IMR-90 (cell line): Measurements from ENCODE around the gene MFGE8. TPM values are rescaled to one million over a fixed set of nuclear protein-coding genes. Genes with fewer than 3 reads are reported as not detected.

ENCODE experiments used
- ATAC-seq: fragments of 200-7000 bp; cut with Tn5 transposase; 2 replicates; pipeline ENCODE4 v1.9.1; 2020; ENCODE audit warnings: low read depth, mild to moderate bottlenecking, moderate library complexity
- BruUV-seq: library from RNA; stranded (reverse); fragments of 400-500 nt; replicated peaks from 2 replicates; lab custom pipeline; 2021; lab: Mats Ljungman, UMichigan
- CTCF ChIA-PET: fragments of 300-600 bp; formaldehyde crosslinking; extraction: SDS; loops from one replicate; lab custom pipeline; 2021; ENCODE audit warnings: antibody characterized with exemption; lab: Yijun Ruan, JAX
- POLR2A ChIA-PET: fragments of 300-600 bp; sonication (Branson Sonifier 250); formaldehyde crosslinking; loops from one replicate; lab custom pipeline; 2022; ENCODE audit warnings: antibody characterized with exemption; ENCODE audit not compliant: unreplicated experiment; lab: Charles Lee
- DNase-seq: peaks from one replicate; pipeline ENCODE4 v3.0.0; 2013
- H2AFZ ChIP-seq: replicated peaks from 2 replicates; pipeline ENCODE3; 2013; ENCODE audit warnings: low read length, mild to moderate bottlenecking; ENCODE audit not compliant: poor library complexity
- H2AK5ac ChIP-seq: 2 replicates; pipeline ENCODE4 v1.6.1; 2013; ENCODE audit warnings: low read depth, low read length, inconsistent platforms
- H2AK9ac ChIP-seq: replicated peaks from 2 replicates; pipeline ENCODE3; 2013; ENCODE audit warnings: mild to moderate bottlenecking, low read depth, low read length, moderate library complexity; ENCODE audit not compliant: poor library complexity
- H2BK120ac ChIP-seq: 2 replicates; pipeline ENCODE4 v1.6.1; 2013; ENCODE audit warnings: low read depth, low read length, inconsistent platforms
- H2BK15ac ChIP-seq: 3 replicates; pipeline ENCODE4 v1.6.1; 2013; ENCODE audit warnings: low read depth, low read length, inconsistent platforms
- H2BK20ac ChIP-seq: 2 replicates; pipeline ENCODE4 v1.6.1; 2013; ENCODE audit warnings: low read depth, mild to moderate bottlenecking, inconsistent platforms, low read length, moderate library complexity
- H2BK5ac ChIP-seq: 2 replicates; pipeline ENCODE4 v1.6.1; 2013; ENCODE audit warnings: mild to moderate bottlenecking, low read depth, low read length, inconsistent platforms; ENCODE audit not compliant: poor library complexity, severe bottlenecking
- H3K14ac ChIP-seq: replicated peaks from 2 replicates; pipeline ENCODE4 v1.6.1; 2013; ENCODE audit warnings: low read depth, low read length, inconsistent platforms
- H3K18ac ChIP-seq: 2 replicates; pipeline ENCODE4 v1.6.1; 2013; ENCODE audit warnings: low read depth, low read length, control low read depth
- H3K23ac ChIP-seq: 2 replicates; pipeline ENCODE4 v1.6.1; 2013; ENCODE audit warnings: low read depth, low read length, inconsistent platforms
- H3K27ac ChIP-seq: 2 replicates; pipeline ENCODE4 v1.5.1; 2013; ENCODE audit warnings: mild to moderate bottlenecking, control low read depth, low read length; ENCODE audit not compliant: insufficient read depth
- H3K27me3 ChIP-seq: 2 replicates; pipeline ENCODE4 v1.6.1; 2013; ENCODE audit warnings: low read length; ENCODE audit not compliant: control insufficient read depth, insufficient read depth
- H3K36me3 ChIP-seq: 2 replicates; pipeline ENCODE4 v1.6.1; 2013; ENCODE audit warnings: low read length, mixed read lengths; ENCODE audit not compliant: control insufficient read depth, insufficient read depth
- H3K4ac ChIP-seq: 2 replicates; pipeline ENCODE4 v1.6.1; 2013; ENCODE audit warnings: low read depth, low read length, inconsistent platforms
- H3K4me1 ChIP-seq: 2 replicates; pipeline ENCODE4 v1.6.1; 2013; ENCODE audit warnings: low read length, mixed read lengths; ENCODE audit not compliant: control insufficient read depth, insufficient read depth
- H3K4me2 ChIP-seq: 2 replicates; pipeline ENCODE4 v1.6.1; 2013; ENCODE audit warnings: low read depth, mild to moderate bottlenecking, control low read depth, low read length, moderate library complexity
- H3K4me3 ChIP-seq: 2 replicates; pipeline ENCODE4 v1.5.1; 2013; ENCODE audit warnings: low read depth, mild to moderate bottlenecking, control low read depth, low read length, moderate library complexity; ENCODE audit not compliant: insufficient read depth
- H3K56ac ChIP-seq: 2 replicates; pipeline ENCODE4 v1.6.1; 2013; ENCODE audit warnings: low read length, inconsistent platforms; ENCODE audit not compliant: insufficient read depth; ENCODE audit errors: extremely low read depth
- H3K79me1 ChIP-seq, 2 experiments: 2 replicates each; pipeline ENCODE4 v1.6.1; 2013; ENCODE audit warnings: low read length in 2 of 2, inconsistent platforms in 1 of 2, low read depth in 1 of 2
- H3K9ac ChIP-seq: 2 replicates; pipeline ENCODE4 v1.6.1; 2013; ENCODE audit warnings: low read depth, low read length, control low read depth
- H3K9me1 ChIP-seq: 2 replicates; pipeline ENCODE4 v1.6.1; 2013; ENCODE audit warnings: low read length, inconsistent platforms; ENCODE audit not compliant: insufficient read depth
- H3K9me3 ChIP-seq: 2 replicates; pipeline ENCODE4 v1.6.1; 2013; ENCODE audit warnings: low read length; ENCODE audit not compliant: control insufficient read depth, insufficient read depth
- H4K20me1 ChIP-seq: 2 replicates; pipeline ENCODE4 v1.6.1; 2013; ENCODE audit warnings: low read length, inconsistent platforms; ENCODE audit not compliant: insufficient read depth
- H4K5ac ChIP-seq: 2 replicates; pipeline ENCODE4 v1.6.1; 2013; ENCODE audit warnings: mild to moderate bottlenecking, low read depth, low read length, control low read depth
- H4K8ac ChIP-seq, 2 experiments: 2 replicates each; pipeline ENCODE4 v1.6.1; 2013; ENCODE audit warnings: low read depth in 2 of 2, low read length in 2 of 2, control low read depth in 1 of 2, inconsistent platforms in 1 of 2
- H4K91ac ChIP-seq: 2 replicates; pipeline ENCODE4 v1.6.1; 2013; ENCODE audit warnings: low read depth, low read length, inconsistent platforms; ENCODE audit not compliant: insufficient read depth
- CHD1 ChIP-seq: IDR thresholded peaks from 2 replicates; pipeline ENCODE4 v1.6.1; 2012; ENCODE audit warnings: low read depth, low read length, improper control_type of control experiment
- CTCF ChIP-seq: conservative IDR thresholded peaks from 2 replicates; pipeline ENCODE4 v1.5.1; 2012; ENCODE audit warnings: mild to moderate bottlenecking, low read depth, low read length, improper control_type of control experiment
- ELK1 ChIP-seq: fragments of 150-350 bp; IDR thresholded peaks from 2 replicates; pipeline ENCODE4 v1.6.1; 2016; ENCODE audit warnings: low read depth, mild to moderate bottlenecking, low read length, moderate library complexity, borderline replicate concordance
- FOS ChIP-seq: fragments of 150-350 bp; IDR thresholded peaks from 2 replicates; pipeline ENCODE4 v1.6.1; 2016; ENCODE audit warnings: low read depth, low read length
- MAFK ChIP-seq: IDR thresholded peaks from 2 replicates; pipeline ENCODE4 v1.6.1; 2012; ENCODE audit warnings: low read depth, low read length, improper control_type of control experiment
- MXI1 ChIP-seq: IDR thresholded peaks from 2 replicates; pipeline ENCODE4 v1.6.1; 2012; ENCODE audit warnings: low read depth, mild to moderate bottlenecking, low read length, moderate library complexity, borderline replicate concordance
- NFE2L2 ChIP-seq: fragments of 150-350 bp; IDR thresholded peaks from 2 replicates; pipeline ENCODE4 v1.6.1; 2016; ENCODE audit warnings: low read depth, mild to moderate bottlenecking, low read length
- WGBS, 2 experiments: methylation state at CpG; one replicate each; pipeline versions ENCODE4 v1.1.5 to v1.1.7; 2013; ENCODE audit warnings: missing lambda C conversion rate in 2 of 2; ENCODE audit not compliant: insufficient read length in 1 of 2; ENCODE audit errors: extremely low coverage in 2 of 2; 5-methylcytosine and 5-hydroxymethylcytosine counted together
- dilution Hi-C: fragments of 300-500 bp; cut with HindIII; formaldehyde crosslinking; loops from one replicate; pipeline ENCODE4 v1.14.3; 2018; ENCODE audit warnings: low sequenced_read_pairs; ENCODE audit not compliant: unreplicated experiment
- in situ Hi-C: fragments of 300-500 bp; cut with MboI; formaldehyde crosslinking; loops from 3 replicates; pipeline ENCODE4 v1.14.3; 2019; ENCODE audit warnings: low sequenced_read_pairs, inconsistent platforms, mixed read lengths
- intact Hi-C: fragments of 100-400 bp; cut with micrococcal nuclease; formaldehyde crosslinking; loops from 2 replicates; pipeline ENCODE4 v1.10.0; 2022
- polyA plus RNA-seq, 3 experiments: library from polyadenylated mRNA; depleted of rRNA; stranded (reverse); fragments of >200 nt; gene quantifications; 2 replicates each; pipeline ENCODE4 v1.2.3, GENCODE V29; 2012; ENCODE audit warnings: low replicate concordance in 1 of 3
- total RNA-seq: library from RNA; depleted of rRNA; stranded (reverse); fragments of >200 nt; gene quantifications from 2 replicates; pipeline ENCODE4 v1.2.3, GENCODE V29; 2012

MFGE8 gene
- total and polyA plus RNA-seq, 2 of the 4 experiments (the other 2 are of a cell fraction): 232 to 1,912 TPM

GRCh38 chr15:88899251-88899650 lies 13.9 kb downstream of the MFGE8 start:
- no peak overlapping the region for H3K23ac ChIP-seq
- dilution Hi-C loops (no loop called here), intact Hi-C loops (no loop called here), in situ Hi-C loops (no loop called here)
- DNase-seq (no peak), ATAC-seq (no peak)
- peaks cover 41% of the 10 kb centered on the region for H3K36me3 ChIP-seq
- WGBS, 2 experiments: 86% methylated on average over 1 of the region's 9 CpGs; no CpG with 5 or more reads in 1 of the 2 experiments
- no TSS peak for BruUV-seq
- no peak overlapping the region for H2BK5ac ChIP-seq
- no peak overlapping the region for H2BK120ac ChIP-seq
- H3K4ac ChIP-seq: no peak overlapping the region
- no peak overlapping the region for H4K8ac ChIP-seq
- H2AK5ac ChIP-seq: no peak overlapping the region
- H4K5ac ChIP-seq: no peak overlapping the region
- H3K14ac ChIP-seq: no peak overlapping the region
- H2BK15ac ChIP-seq: no peak overlapping the region
- no peaks in the 10 kb centered on the region for H3K27me3 ChIP-seq
- ChIA-PET CTCF (no interaction called here), POLR2A (no interaction called here)
- no peak overlapping the region for H2AFZ ChIP-seq
- H3K4me3 ChIP-seq: no peak overlapping the region
- peaks cover 14% of the 10 kb centered on the region for H3K4me1 ChIP-seq
- no peak overlapping the region for H4K91ac ChIP-seq
- peaks cover 26 to 48% of the 10 kb centered on the region in 2 experiments; a peak in 3 of 4 replicates for H3K79me1 ChIP-seq
- no peak overlapping the region for H2BK20ac ChIP-seq
- H3K9ac ChIP-seq: no peak overlapping the region
- no peaks in the 10 kb centered on the region for H3K9me3 ChIP-seq
- peaks cover 13% of the 10 kb centered on the region for H3K9me1 ChIP-seq
- H2AK9ac ChIP-seq: no peak overlapping the region
- H4K20me1 ChIP-seq: peaks cover 64% of the 10 kb centered on the region
- TF ChIP-seq CTCF: no peak
- TF ChIP-seq MAFK: no peak
- TF ChIP-seq CHD1: no peak
- TF ChIP-seq ELK1: no peak
- no peak for TF ChIP-seq FOS
- no peak for TF ChIP-seq NFE2L2
- no peak for TF ChIP-seq MXI1
- no peak overlapping the region for H3K27ac ChIP-seq
- no peak overlapping the region for H3K18ac ChIP-seq
- no peak overlapping the region for H3K4me2 ChIP-seq
- no peak overlapping the region for H3K56ac ChIP-seq
